GM23338 (cell line): ENCODE data around the gene HTR6.

ENCODE experiments used
- EZH2 ChIP-seq: fragments of 200-600 bp; sonication (generic); IDR thresholded peaks from one replicate; pipeline ENCODE4 v1.8.0; 2017; ENCODE audit warnings: antibody characterized with exemption, mild to moderate bottlenecking, low read depth; ENCODE audit not compliant: unreplicated experiment
- EZH2phosphoT487 ChIP-seq: fragments of 200-600 bp; sonication (generic); IDR thresholded peaks from one replicate; pipeline ENCODE4 v1.8.1; 2018; ENCODE audit warnings: antibody characterized with exemption; ENCODE audit not compliant: unreplicated experiment
- JUNB ChIP-seq: IDR thresholded peaks from one replicate; pipeline ENCODE4 v1.6.1; 2016; ENCODE audit warnings: antibody characterized with exemption; ENCODE audit not compliant: unreplicated experiment
- NANOG ChIP-seq: IDR thresholded peaks from 2 replicates; pipeline ENCODE4 v1.6.1; 2016; ENCODE audit warnings: antibody characterized with exemption, borderline replicate concordance
- STAT1 ChIP-seq: IDR thresholded peaks from one replicate; pipeline ENCODE4 v1.6.1; 2016; ENCODE audit warnings: antibody characterized with exemption; ENCODE audit not compliant: unreplicated experiment
- TF ChIP-seq, protein P1 (sequence below), 2 experiments: fragments of 200-600 bp in 1 of 2; sonication (generic) in 1 of 2; conservative IDR thresholded peaks; 2 replicates each; pipeline versions ENCODE4 v1.5.1 to v1.6.1; 2016 to 2017; ENCODE audit warnings: antibody characterized with exemption in 2 of 2, low read depth in 2 of 2, mild to moderate bottlenecking in 2 of 2, moderate library complexity in 1 of 2
- TF ChIP-seq, protein P2 (sequence below): IDR thresholded peaks from one replicate; pipeline ENCODE4 v1.6.1; 2018; ENCODE audit warnings: antibody characterized with exemption; ENCODE audit not compliant: unreplicated experiment
- TF ChIP-seq, protein P3 (sequence below): IDR thresholded peaks from 2 replicates; pipeline ENCODE4 v1.6.1; 2016; ENCODE audit warnings: antibody characterized with exemption

DNA sequence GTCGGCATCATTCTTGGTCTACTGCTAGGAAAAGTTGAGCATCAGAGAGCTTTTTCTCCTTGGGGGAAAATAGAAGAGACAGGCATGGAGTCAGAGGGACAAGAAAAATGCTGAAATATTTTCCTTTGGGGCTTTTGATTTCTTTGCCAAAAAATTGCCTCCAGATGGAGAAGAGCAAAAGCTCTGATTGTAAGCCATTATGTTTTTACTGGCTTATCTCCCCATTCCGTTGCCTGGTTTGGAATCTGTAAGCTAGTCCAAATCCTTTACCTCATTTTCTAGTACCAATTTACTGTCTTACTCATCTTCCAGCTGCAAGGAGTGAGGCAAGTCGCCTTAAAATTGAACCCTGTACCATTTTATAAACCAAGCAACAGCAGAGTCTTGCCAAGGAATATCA is 43.9 kb upstream of the HTR6 start:
- TF ChIP-seq, protein P1, sequence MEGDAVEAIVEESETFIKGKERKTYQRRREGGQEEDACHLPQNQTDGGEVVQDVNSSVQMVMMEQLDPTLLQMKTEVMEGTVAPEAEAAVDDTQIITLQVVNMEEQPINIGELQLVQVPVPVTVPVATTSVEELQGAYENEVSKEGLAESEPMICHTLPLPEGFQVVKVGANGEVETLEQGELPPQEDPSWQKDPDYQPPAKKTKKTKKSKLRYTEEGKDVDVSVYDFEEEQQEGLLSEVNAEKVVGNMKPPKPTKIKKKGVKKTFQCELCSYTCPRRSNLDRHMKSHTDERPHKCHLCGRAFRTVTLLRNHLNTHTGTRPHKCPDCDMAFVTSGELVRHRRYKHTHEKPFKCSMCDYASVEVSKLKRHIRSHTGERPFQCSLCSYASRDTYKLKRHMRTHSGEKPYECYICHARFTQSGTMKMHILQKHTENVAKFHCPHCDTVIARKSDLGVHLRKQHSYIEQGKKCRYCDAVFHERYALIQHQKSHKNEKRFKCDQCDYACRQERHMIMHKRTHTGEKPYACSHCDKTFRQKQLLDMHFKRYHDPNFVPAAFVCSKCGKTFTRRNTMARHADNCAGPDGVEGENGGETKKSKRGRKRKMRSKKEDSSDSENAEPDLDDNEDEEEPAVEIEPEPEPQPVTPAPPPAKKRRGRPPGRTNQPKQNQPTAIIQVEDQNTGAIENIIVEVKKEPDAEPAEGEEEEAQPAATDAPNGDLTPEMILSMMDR (conservative IDR thresholded peaks at IDR 0.05; ENCODE audit: low read depth in 2 of 2) = no peak
- TF ChIP-seq EZH2 = no peak
- TF ChIP-seq, protein P2, sequence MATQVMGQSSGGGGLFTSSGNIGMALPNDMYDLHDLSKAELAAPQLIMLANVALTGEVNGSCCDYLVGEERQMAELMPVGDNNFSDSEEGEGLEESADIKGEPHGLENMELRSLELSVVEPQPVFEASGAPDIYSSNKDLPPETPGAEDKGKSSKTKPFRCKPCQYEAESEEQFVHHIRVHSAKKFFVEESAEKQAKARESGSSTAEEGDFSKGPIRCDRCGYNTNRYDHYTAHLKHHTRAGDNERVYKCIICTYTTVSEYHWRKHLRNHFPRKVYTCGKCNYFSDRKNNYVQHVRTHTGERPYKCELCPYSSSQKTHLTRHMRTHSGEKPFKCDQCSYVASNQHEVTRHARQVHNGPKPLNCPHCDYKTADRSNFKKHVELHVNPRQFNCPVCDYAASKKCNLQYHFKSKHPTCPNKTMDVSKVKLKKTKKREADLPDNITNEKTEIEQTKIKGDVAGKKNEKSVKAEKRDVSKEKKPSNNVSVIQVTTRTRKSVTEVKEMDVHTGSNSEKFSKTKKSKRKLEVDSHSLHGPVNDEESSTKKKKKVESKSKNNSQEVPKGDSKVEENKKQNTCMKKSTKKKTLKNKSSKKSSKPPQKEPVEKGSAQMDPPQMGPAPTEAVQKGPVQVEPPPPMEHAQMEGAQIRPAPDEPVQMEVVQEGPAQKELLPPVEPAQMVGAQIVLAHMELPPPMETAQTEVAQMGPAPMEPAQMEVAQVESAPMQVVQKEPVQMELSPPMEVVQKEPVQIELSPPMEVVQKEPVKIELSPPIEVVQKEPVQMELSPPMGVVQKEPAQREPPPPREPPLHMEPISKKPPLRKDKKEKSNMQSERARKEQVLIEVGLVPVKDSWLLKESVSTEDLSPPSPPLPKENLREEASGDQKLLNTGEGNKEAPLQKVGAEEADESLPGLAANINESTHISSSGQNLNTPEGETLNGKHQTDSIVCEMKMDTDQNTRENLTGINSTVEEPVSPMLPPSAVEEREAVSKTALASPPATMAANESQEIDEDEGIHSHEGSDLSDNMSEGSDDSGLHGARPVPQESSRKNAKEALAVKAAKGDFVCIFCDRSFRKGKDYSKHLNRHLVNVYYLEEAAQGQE = no peak
- TF ChIP-seq EZH2phosphoT487 = no peak
- TF ChIP-seq JUNB = no peak
- TF ChIP-seq NANOG = no peak
- TF ChIP-seq STAT1 = no peak
- TF ChIP-seq, protein P3, sequence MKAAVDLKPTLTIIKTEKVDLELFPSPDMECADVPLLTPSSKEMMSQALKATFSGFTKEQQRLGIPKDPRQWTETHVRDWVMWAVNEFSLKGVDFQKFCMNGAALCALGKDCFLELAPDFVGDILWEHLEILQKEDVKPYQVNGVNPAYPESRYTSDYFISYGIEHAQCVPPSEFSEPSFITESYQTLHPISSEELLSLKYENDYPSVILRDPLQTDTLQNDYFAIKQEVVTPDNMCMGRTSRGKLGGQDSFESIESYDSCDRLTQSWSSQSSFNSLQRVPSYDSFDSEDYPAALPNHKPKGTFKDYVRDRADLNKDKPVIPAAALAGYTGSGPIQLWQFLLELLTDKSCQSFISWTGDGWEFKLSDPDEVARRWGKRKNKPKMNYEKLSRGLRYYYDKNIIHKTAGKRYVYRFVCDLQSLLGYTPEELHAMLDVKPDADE = no peak
